Dedifferentiated amniotic fluid mesenchymal stem cell (primary cell): ENCODE data around the gene ZMIZ1.
"Not testable (repeated sequence)": the region's sequence is repeated elsewhere in the genome, so short reads cannot be mapped to it uniquely, and the experiment has no call there.

Experiments used
- DNase-seq: peaks from one replicate; pipeline ENCODE4 v3.0.0-alpha.2; 2016; ENCODE audit errors: extremely low spot score

ZMIZ1 gene

GRCh38 chr10:79031723-79032122 is 37.0 kb upstream of the ZMIZ1 start:
- DNase-seq = no peak

GRCh38 chr10:79034271-79034876 is 34.4 kb upstream of the ZMIZ1 start:
- DNase-seq = no peak

- DNase-seq = not testable (repeated sequence)
Measured at GRCh38 chr10:79036416-79036815, 32.4 kb upstream of the ZMIZ1 start.

GRCh38 chr10:79038104-79038840 is 30.5 kb upstream of the ZMIZ1 start:
- DNase-seq = no peak

- DNase-seq = no peak
Measured at GRCh38 chr10:79038841-79039201, 29.9 kb upstream of the ZMIZ1 start.

- DNase-seq = no peak
Measured at GRCh38 chr10:79042639-79043411, 25.9 kb upstream of the ZMIZ1 start.

- DNase-seq = no peak
Measured at GRCh38 chr10:79044036-79044632, 24.6 kb upstream of the ZMIZ1 start.

GRCh38 chr10:79044846-79045245 is 23.9 kb upstream of the ZMIZ1 start:
- DNase-seq = no peak

- DNase-seq = no peak
Measured at GRCh38 chr10:79045566-79046175, 23.1 kb upstream of the ZMIZ1 start.

GRCh38 chr10:79046326-79046725 is 22.4 kb upstream of the ZMIZ1 start:
- no peak for DNase-seq

- DNase-seq = no peak
Measured at GRCh38 chr10:79046741-79047583, 21.8 kb upstream of the ZMIZ1 start.

- DNase-seq = no peak
Measured at GRCh38 chr10:79047584-79047874, 21.2 kb upstream of the ZMIZ1 start.

- no peak for DNase-seq
Measured at GRCh38 chr10:79047875-79048638, 20.7 kb upstream of the ZMIZ1 start.

GRCh38 chr10:79048639-79049550 is 19.9 kb upstream of the ZMIZ1 start:
- no peak for DNase-seq

- no peak for DNase-seq
Measured at GRCh38 chr10:79049931-79050895, 18.6 kb upstream of the ZMIZ1 start.

GRCh38 chr10:79050896-79051555 is 17.7 kb upstream of the ZMIZ1 start:
- no peak for DNase-seq

GRCh38 chr10:79051766-79052165 is 17.0 kb upstream of the ZMIZ1 start:
- no peak for DNase-seq
